SK-MEL-5 (cell line): ENCODE data around the gene FOXJ3. TPM values are rescaled to one million over a fixed set of nuclear protein-coding genes. Genes with fewer than 3 reads are reported as not detected.

Source experiments
- DNase-seq: peaks from one replicate; pipeline ENCODE4 v3.0.0-alpha.2; 2016; ENCODE audit warnings: low read depth, low spot score
- in situ Hi-C: cut with HindIII; loops from 2 replicates; pipeline ENCODE4 v1.10.0; 2016; ENCODE audit warnings: low sequenced_read_pairs, high pct_unique_total_duplicates, low pct_unique_long_range_greater_than_20kb
- total RNA-seq: library from RNA; depleted of rRNA; stranded (reverse); fragments of >200 nt; shearing (Covaris generic); gene quantifications from 2 replicates; pipeline ENCODE4 v1.2.3, GENCODE V29; 2014

The FOXJ3 gene
- total RNA-seq, 1 experiment from 2014 or later = 35.3 TPM

- in situ Hi-C loops = no loop called here
- DNase-seq = no peak
These were observed 5.1 kb upstream of the FOXJ3 start for GRCh38 chr1:42340093-42340492.

DNA sequence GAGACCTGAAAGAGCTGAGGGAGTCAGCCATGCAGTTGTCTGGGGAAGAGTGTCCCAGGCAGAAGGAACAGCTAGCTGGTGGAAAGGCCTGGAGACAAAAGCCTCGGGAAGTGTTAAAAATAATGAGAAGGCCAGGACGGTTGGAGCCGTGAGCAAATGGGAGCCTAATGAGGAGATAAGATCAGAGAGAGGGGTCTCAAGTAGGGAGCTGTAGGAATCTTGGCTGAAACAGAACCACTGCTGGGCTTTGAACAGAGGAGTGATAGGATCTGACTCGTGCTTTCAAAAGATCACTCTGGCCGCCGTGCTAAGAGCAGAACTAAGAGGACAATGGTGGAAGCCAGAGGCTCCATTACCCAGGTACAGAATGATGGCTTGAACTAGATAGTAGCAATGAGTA is 1.9 kb upstream of the FOXJ3 start:
- no peak for DNase-seq
- in situ Hi-C loops = no loop called here

- in situ Hi-C loops = no loop called here
- DNase-seq = no peak
These were observed 929 bp upstream of the FOXJ3 start for GRCh38 chr1:42335809-42336518.

DNA sequence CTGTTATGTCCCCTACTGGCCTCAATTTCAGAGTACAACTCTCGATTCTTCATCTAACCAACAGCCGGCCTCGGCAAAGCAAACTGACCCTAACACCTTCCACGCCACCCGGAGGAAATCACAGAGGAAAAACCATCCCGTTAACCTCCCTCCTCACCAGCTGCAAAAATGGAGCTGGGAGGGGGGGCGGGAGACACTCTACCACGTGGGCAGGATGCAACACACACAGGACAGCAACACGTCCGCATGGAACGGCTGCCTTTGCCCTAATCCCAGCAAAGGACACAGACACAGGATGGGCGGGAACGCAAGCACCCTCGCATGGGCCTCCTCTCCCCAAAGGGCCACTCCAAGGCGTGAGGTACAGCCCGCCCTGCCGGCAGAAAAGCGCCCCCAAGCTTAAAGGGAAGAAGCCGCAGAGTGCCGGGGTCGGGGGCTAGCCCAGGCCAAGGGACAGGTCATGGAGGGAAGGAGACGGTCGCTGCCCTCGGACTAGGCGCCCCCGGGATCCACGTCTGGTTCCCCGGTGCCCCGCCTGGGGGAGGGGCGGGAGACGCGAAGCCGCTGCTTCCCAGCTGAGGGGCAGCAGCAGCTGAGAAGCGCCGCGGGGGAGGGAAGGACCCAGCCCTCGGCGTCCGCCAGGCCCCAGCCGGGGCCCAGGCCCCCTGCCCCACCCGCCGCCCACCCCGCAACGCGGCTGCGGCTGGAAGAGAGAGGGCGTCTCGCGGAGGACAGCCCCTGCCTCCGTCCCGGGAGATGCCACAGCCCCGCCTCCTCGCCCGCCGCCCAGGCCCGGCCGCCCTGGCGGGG is 590 bp downstream of the FOXJ3 start:
- in situ Hi-C loops = no loop called here
- DNase-seq = peak; percentile 52

DNA sequence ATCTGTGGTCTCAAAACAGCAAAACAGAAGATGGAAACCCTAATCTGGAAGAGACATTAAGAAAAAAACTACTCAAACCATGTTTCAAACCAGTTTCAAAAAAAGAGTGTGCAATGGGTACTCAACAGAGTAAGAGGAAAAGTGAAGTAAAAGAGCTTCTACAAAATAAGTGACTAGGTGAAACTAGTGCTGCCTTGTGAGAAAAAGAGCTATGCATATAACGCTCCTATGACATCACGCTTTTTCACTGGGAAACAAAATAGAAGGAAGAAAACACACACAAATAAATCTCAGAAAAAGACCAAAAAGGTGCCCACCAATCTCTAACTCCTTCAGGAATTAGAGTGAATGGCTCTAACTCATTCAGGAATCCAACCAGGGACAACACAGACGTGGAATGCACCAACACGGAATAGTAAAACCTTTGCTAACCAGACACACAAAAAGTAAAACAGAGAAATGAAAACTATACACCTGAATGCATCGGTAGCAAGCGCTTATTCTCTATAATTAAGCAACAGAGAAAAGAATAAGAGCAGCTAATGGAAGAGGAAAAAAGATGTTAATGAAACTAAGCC is 1.3 kb downstream of the FOXJ3 start:
- DNase-seq = no peak
- in situ Hi-C loops = no loop called here

GRCh38 chr1:42332877-42333276 is 2.2 kb downstream of the FOXJ3 start:
- in situ Hi-C loops = no loop called here
- no peak for DNase-seq

GRCh38 chr1:42330215-42330614 is 4.8 kb downstream of the FOXJ3 start:
- in situ Hi-C loops = no loop called here
- DNase-seq = no peak

DNA sequence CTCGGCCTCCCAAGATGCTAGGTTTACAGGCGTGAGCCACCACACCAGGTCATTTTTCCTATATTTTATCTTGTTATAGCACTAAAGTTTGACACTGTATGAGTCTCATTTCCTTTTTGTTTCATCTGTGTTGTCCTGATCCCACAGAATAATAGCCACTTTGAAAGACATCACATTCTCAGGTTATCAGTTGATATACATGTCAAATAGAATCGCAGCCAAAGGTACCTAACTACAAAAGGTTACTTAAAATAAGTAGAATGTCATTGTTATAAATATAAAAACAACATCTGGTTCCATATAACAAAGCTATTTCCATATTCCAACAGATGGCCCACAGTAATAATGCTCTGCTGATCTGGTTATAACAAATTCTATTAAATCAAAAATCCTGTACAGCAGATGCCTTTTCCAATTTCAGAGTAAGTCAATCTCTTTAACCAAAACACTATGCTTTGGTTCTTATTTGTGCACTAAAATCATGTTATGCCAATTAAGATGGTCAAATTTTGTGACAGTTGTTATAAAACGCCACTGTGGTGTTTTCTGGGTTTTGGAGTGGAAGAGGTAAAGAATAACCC is 6.0 kb downstream of the FOXJ3 start:
- in situ Hi-C loops = no loop called here
- no peak for DNase-seq

DNA sequence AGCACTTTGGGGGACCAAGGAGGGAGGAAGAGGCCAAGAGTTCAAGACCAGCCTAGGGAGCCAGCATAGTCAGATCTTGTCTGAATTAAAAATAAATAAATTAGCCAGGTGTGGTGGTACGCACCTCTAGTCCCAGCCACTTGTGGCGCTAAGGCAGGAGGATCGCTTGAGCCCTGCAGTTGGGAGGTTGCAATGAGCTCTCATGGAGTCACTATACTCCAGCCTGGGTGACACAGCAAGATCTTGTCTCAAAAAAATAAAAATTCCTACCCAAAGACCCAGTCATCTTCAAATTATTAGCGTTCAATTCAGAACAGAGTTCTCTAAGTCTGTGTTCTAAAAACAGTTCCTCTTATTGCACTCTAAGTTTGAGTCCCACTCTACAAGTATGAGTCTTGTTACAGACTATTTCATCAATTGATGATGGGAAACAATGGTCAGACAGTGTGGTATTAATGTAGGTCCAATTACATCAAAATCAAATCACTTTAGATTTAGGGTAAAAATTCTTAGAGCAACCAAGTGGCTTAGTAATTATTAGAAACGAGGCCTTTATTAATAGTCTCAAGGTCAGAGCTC is 6.9 kb downstream of the FOXJ3 start:
- in situ Hi-C loops = no loop called here
- DNase-seq = no peak

GRCh38 chr1:42325014-42325402 is 10.0 kb downstream of the FOXJ3 start:
- in situ Hi-C loops = no loop called here

GRCh38 chr1:42324398-42325013 is 10.5 kb downstream of the FOXJ3 start:
- no peak for DNase-seq
- in situ Hi-C loops = no loop called here

More at GRCh38 chr1:42325014-42325402, 10.0 kb downstream of the FOXJ3 start:
- DNase-seq = no peak

- DNase-seq = no peak
- in situ Hi-C loops = no loop called here
These were observed 11.5 kb downstream of the FOXJ3 start for GRCh38 chr1:42323551-42323950.

- in situ Hi-C loops = no loop called here
- no peak for DNase-seq
These were observed 12.5 kb downstream of the FOXJ3 start for GRCh38 chr1:42322577-42322976.

GRCh38 chr1:42321731-42322130 is 13.3 kb downstream of the FOXJ3 start:
- no peak for DNase-seq
- in situ Hi-C loops = no loop called here

DNA sequence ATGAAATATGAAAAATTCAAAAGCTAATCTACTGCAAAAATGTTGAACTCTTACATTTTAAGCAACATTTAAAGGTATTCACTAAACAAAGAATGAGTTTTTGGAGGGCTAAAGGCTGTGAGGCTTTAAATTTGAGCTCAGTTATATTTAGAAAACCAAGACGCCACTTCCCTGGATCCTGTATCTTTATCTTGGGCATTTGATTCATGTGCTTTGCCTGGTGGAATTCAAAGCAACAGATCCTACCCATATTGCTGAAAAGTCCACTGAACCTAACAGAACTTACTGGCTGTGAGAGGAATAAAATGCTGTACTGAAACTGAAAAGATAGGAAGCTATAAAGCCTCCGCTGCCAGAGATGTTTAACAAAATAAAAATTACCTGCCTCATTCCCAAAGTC is 14.3 kb downstream of the FOXJ3 start:
- in situ Hi-C loops = no loop called here
- DNase-seq = no peak

- no peak for DNase-seq
- in situ Hi-C loops = no loop called here
These were observed 15.1 kb downstream of the FOXJ3 start for GRCh38 chr1:42319871-42320484.

- in situ Hi-C loops = no loop called here
- peak; percentile 8 for DNase-seq
These were observed 15.7 kb downstream of the FOXJ3 start for GRCh38 chr1:42319128-42319851.
